Ishikawa (cell line): ENCODE measurements around the gene RHBDD3.

ENCODE experiments used
- CREB1 ChIP-seq: IDR thresholded peaks from 2 replicates; pipeline ENCODE4 v1.6.1; 2012; ENCODE audit warnings: low read depth
- EP300 ChIP-seq: IDR thresholded peaks from 2 replicates; pipeline ENCODE4 v1.6.1; 2012; ENCODE audit warnings: borderline replicate concordance
- FOXM1 ChIP-seq: IDR thresholded peaks from 2 replicates; pipeline ENCODE4 v1.6.1; 2012; ENCODE audit warnings: low read depth, borderline replicate concordance
- MAX ChIP-seq: IDR thresholded peaks from 2 replicates; pipeline ENCODE4 v1.6.1; 2012
- RAD21 ChIP-seq: IDR thresholded peaks from 2 replicates; pipeline ENCODE4 v1.6.1; 2012; ENCODE audit warnings: low read depth
- REST ChIP-seq: IDR thresholded peaks from 2 replicates; pipeline ENCODE4 v1.6.1; 2012; ENCODE audit warnings: low read depth, mild to moderate bottlenecking
- TAF1 ChIP-seq: IDR thresholded peaks from 2 replicates; pipeline ENCODE4 v1.6.1; 2012; ENCODE audit warnings: low read depth, mild to moderate bottlenecking
- USF1 ChIP-seq: IDR thresholded peaks from 2 replicates; pipeline ENCODE4 v1.6.1; 2012

DNA sequence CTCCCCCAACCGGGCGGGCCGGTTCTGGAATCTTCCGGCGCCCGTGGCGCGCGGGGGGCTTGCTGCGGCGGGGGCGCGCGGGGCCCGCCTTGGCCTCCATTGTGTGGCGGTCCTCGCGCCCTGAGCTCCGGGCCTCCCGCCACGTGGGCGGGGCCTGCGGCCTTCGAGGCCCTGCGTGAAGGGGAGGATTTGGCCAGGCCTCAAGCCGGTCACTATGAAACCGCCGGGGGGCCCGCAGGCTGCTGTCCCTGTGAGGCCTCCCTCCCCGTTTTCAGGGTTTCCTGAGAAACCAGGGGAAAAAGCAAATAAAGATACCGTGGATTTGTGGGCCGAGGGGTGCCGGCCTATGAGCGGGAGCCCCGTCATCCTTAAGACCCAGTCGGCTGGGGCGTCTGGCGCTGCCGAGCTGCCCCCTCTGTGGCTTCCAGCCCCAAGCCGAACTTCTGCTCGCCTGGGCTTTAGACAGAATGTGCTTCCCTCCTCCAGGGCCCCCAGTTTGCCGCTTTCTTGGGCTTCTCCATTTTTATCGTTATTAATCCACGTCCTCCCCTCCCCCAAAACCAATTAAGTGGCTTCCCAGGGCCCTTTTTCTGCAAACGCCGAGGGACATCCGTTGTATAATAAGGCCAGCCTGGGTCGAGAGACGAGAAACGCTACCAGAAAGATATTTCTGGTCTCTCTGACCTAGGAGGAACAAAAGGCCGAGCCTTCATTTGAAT is 889 bp upstream of the RHBDD3 start:
- TF ChIP-seq CREB1 (no peak), REST (no peak), TAF1 (peak; percentile 65; the same call in 1 of the 2 replicates), EP300 (no peak), USF1 (peak; percentile 59), RAD21 (no peak), FOXM1 (no peak), MAX (peak; percentile 63)
